SHP77 treated with DMSO at 0.1 percent for 48 hours (cell line): ENCODE results near the gene GRIK4.

Source experiments
- DNase-seq: peaks from one replicate; lab custom pipeline; 2025; lab: John Stamatoyannopoulos, UW

Gene GRIK4

GRCh38 chr11:120526241-120526640 is 14.7 kb downstream of the GRIK4 start:
- no peak for DNase-seq

- no peak for DNase-seq
Observed at GRCh38 chr11:120527111-120527761, 15.7 kb downstream of the GRIK4 start.

GRCh38 chr11:120528749-120529148 is 17.2 kb downstream of the GRIK4 start:
- no peak for DNase-seq

GRCh38 chr11:120529214-120529613 is 17.7 kb downstream of the GRIK4 start:
- no peak for DNase-seq

- DNase-seq, result no peak
Observed at GRCh38 chr11:120529911-120530310, 18.4 kb downstream of the GRIK4 start.

GRCh38 chr11:120532082-120532831 is 20.7 kb downstream of the GRIK4 start:
- no peak for DNase-seq

- DNase-seq, result no peak
Observed at GRCh38 chr11:120532832-120533196, 21.3 kb downstream of the GRIK4 start.

- no peak for DNase-seq
Observed at GRCh38 chr11:120536091-120536796, 24.7 kb downstream of the GRIK4 start.

GRCh38 chr11:120536797-120537169 is 25.2 kb downstream of the GRIK4 start:
- DNase-seq, result no peak

GRCh38 chr11:120537996-120538395 is 26.4 kb downstream of the GRIK4 start:
- DNase-seq, result no peak

- no peak for DNase-seq
Observed at GRCh38 chr11:120538707-120539106, 27.2 kb downstream of the GRIK4 start.

GRCh38 chr11:120539667-120540369 is 28.3 kb downstream of the GRIK4 start:
- DNase-seq, result no peak

- DNase-seq, result no peak
Observed at GRCh38 chr11:120540744-120541465, 29.4 kb downstream of the GRIK4 start.

GRCh38 chr11:120543521-120544215 is 32.1 kb downstream of the GRIK4 start:
- DNase-seq, result no peak

- no peak for DNase-seq
Observed at GRCh38 chr11:120545813-120546212, 34.3 kb downstream of the GRIK4 start.

- DNase-seq, result no peak
Observed at GRCh38 chr11:120546312-120547205, 35.0 kb downstream of the GRIK4 start.

GRCh38 chr11:120547316-120547715 is 35.8 kb downstream of the GRIK4 start:
- no peak for DNase-seq

GRCh38 chr11:120547811-120548681 is 36.5 kb downstream of the GRIK4 start:
- DNase-seq, result peak; percentile 67

- no peak for DNase-seq
Observed at GRCh38 chr11:120548682-120549209, 37.2 kb downstream of the GRIK4 start.
